Neural cell (in vitro differentiated cells): ENCODE measurements around the gene FIGLA. TPM values are rescaled to one million over a fixed set of nuclear protein-coding genes. Genes with fewer than 3 reads are reported as not detected.

Experiments
- H2AFZ ChIP-seq: fragments of 200-600, 300-800 bp; sonication (generic), shearing (Covaris generic); 2 replicates; pipeline ENCODE4 v1.6.0; 2014; ENCODE audit warnings: low read depth, mild to moderate bottlenecking, antibody characterized with exemption, low read length, moderate library complexity
- H3F3A ChIP-seq: fragments of 200-600 bp; shearing (Covaris generic); 2 replicates; pipeline ENCODE4 v1.6.1; 2016; ENCODE audit warnings: mild to moderate bottlenecking, moderate library complexity, mixed read lengths, antibody characterized with exemption, low read length; ENCODE audit not compliant: insufficient read depth, poor library complexity, severe bottlenecking
- H3K27ac ChIP-seq: fragments of 200-600, 300-800 bp; sonication (generic), shearing (Covaris generic); 2 replicates; pipeline ENCODE4 v1.5.1; 2014; ENCODE audit warnings: mild to moderate bottlenecking, low read length, moderate library complexity
- H3K27me3 ChIP-seq: fragments of 300-800, 200-600 bp; sonication (generic), shearing (Covaris generic); 2 replicates; pipeline ENCODE4 v1.6.0; 2014; ENCODE audit warnings: mild to moderate bottlenecking, low read depth, low read length, moderate library complexity; ENCODE audit not compliant: insufficient read depth
- H3K36me3 ChIP-seq: fragments of 300-800, 200-600 bp; sonication (generic), shearing (Covaris generic); 2 replicates; pipeline ENCODE4 v1.5.1; 2014; ENCODE audit warnings: mild to moderate bottlenecking, antibody characterized with exemption, low read length, moderate library complexity; ENCODE audit not compliant: insufficient read depth
- H3K4me2 ChIP-seq: fragments of 300-800, 200-600 bp; sonication (generic), shearing (Covaris generic); 2 replicates; pipeline ENCODE4 v1.6.0; 2014; ENCODE audit warnings: mild to moderate bottlenecking, low read length
- H3K4me3 ChIP-seq: fragments of 300-800, 200-600 bp; sonication (generic), shearing (Covaris generic); 2 replicates; pipeline ENCODE4 v1.5.1; 2014; ENCODE audit warnings: mild to moderate bottlenecking, low read length, moderate library complexity
- H3K79me2 ChIP-seq: fragments of 200-600 bp; shearing (Covaris generic); replicated peaks from 2 replicates; pipeline ENCODE4 v1.6.0; 2014; ENCODE audit warnings: mild to moderate bottlenecking, low read length, moderate library complexity; ENCODE audit not compliant: insufficient read depth
- H3K9ac ChIP-seq: fragments of 300-800, 200-600 bp; sonication (generic), shearing (Covaris generic); 2 replicates; pipeline ENCODE4 v1.6.1; 2016; ENCODE audit warnings: mild to moderate bottlenecking, low read length, mixed read lengths
- H3K9me2 ChIP-seq: fragments of 200-600 bp; shearing (Covaris generic); 2 replicates; pipeline ENCODE4 v1.6.1; 2016; ENCODE audit warnings: mild to moderate bottlenecking, low read length, mixed read lengths; ENCODE audit not compliant: insufficient read depth
- H3K9me3 ChIP-seq: fragments of 200-600, 300-800 bp; sonication (generic), shearing (Covaris generic); 2 replicates; pipeline ENCODE4 v1.6.1; 2016; ENCODE audit warnings: mild to moderate bottlenecking, mixed run types, low read length, moderate library complexity, mixed read lengths
- H4K20me1 ChIP-seq: fragments of 200-600 bp; shearing (Covaris generic); 2 replicates; pipeline ENCODE4 v1.6.1; 2016; ENCODE audit warnings: mild to moderate bottlenecking, mixed run types; ENCODE audit not compliant: insufficient read depth
- CTCF ChIP-seq: fragments of 450-650 bp; IDR thresholded peaks from 2 replicates; pipeline ENCODE4 v1.5.1; 2014; ENCODE audit warnings: antibody characterized with exemption, mild to moderate bottlenecking, moderate library complexity; ENCODE audit not compliant: poor library complexity, severe bottlenecking
- EP300 ChIP-seq: fragments of 450-650 bp; conservative IDR thresholded peaks from 2 replicates; pipeline ENCODE4 v1.6.1; 2014; ENCODE audit warnings: antibody characterized with exemption, mild to moderate bottlenecking, moderate library complexity; ENCODE audit not compliant: poor library complexity, severe bottlenecking
- EZH2 ChIP-seq: fragments of 200-600, 300-800 bp; shearing (Covaris generic), sonication (generic); IDR thresholded peaks from 2 replicates; pipeline ENCODE4 v1.6.1; 2014; ENCODE audit warnings: antibody characterized with exemption, low read length, borderline replicate concordance, mild to moderate bottlenecking; ENCODE audit not compliant: insufficient read depth, poor library complexity, severe bottlenecking
- MXI1 ChIP-seq: fragments of 450-650 bp; conservative IDR thresholded peaks from 2 replicates; pipeline ENCODE4 v1.6.1; 2014; ENCODE audit warnings: antibody characterized with exemption, mild to moderate bottlenecking; ENCODE audit not compliant: poor library complexity, severe bottlenecking
- POLR2AphosphoS5 ChIP-seq: IDR thresholded peaks from 2 replicates; pipeline ENCODE4 v1.6.1; 2012
- RAD21 ChIP-seq: fragments of 450-650 bp; conservative IDR thresholded peaks from 2 replicates; pipeline ENCODE4 v1.6.1; 2014; ENCODE audit warnings: antibody characterized with exemption, mild to moderate bottlenecking, moderate library complexity
- REST ChIP-seq: IDR thresholded peaks from 2 replicates; pipeline ENCODE4 v1.6.1; 2012; ENCODE audit warnings: borderline replicate concordance
- SMC3 ChIP-seq: fragments of 450-650 bp; conservative IDR thresholded peaks from 2 replicates; pipeline ENCODE4 v1.6.1; 2014; ENCODE audit warnings: antibody characterized with exemption, mild to moderate bottlenecking, moderate library complexity; ENCODE audit not compliant: poor library complexity
- TAF1 ChIP-seq: IDR thresholded peaks from 2 replicates; pipeline ENCODE4 v1.6.1; 2012; ENCODE audit warnings: low read depth
- polyA plus RNA-seq: library from polyadenylated mRNA; depleted of rRNA; stranded (reverse); fragments of >200 nt; gene quantifications from 2 replicates; pipeline ENCODE4 v1.2.3, GENCODE V29; 2014

The FIGLA gene
- polyA plus RNA-seq, 1 donor from 2014 or later, result not detected

GRCh38 chr2:70765507-70765906 lies 24.9 kb downstream of the FIGLA start:
- H3K4me2 ChIP-seq, result peak overlapping the region; percentile 98
- H3K79me2 ChIP-seq, result peaks cover 54% of the 10 kb centered on the region
- no peak overlapping the region for H2AFZ ChIP-seq
- H3K4me3 ChIP-seq, result peak overlapping the region; percentile 97
- H3K9me3 ChIP-seq, result no peaks in the 10 kb centered on the region
- H3K27ac ChIP-seq, result no peak overlapping the region
- no peak overlapping the region for H3K9ac ChIP-seq
- no peaks in the 10 kb centered on the region for H4K20me1 ChIP-seq
- TF ChIP-seq CTCF (no peak), REST (no peak), RAD21 (no peak), EZH2 (no peak), MXI1 (no peak), POLR2AphosphoS5 (no peak), SMC3 (no peak), TAF1 (no peak)
- no peaks in the 10 kb centered on the region for H3K36me3 ChIP-seq
- no peaks in the 10 kb centered on the region for H3K27me3 ChIP-seq
- no peaks in the 10 kb centered on the region for H3F3A ChIP-seq
- no peaks in the 10 kb centered on the region for H3K9me2 ChIP-seq

GRCh38 chr2:70759446-70759845 lies 31.0 kb downstream of the FIGLA start:
- no peaks in the 10 kb centered on the region for H3K9me2 ChIP-seq
- H3K79me2 ChIP-seq, result peaks cover 76% of the 10 kb centered on the region
- H3K9ac ChIP-seq, result no peak overlapping the region
- H4K20me1 ChIP-seq, result no peaks in the 10 kb centered on the region
- no peaks in the 10 kb centered on the region for H3K36me3 ChIP-seq
- H3K9me3 ChIP-seq, result no peaks in the 10 kb centered on the region
- H2AFZ ChIP-seq, result no peak overlapping the region
- H3K4me2 ChIP-seq, result no peak overlapping the region
- TF ChIP-seq REST (no peak), POLR2AphosphoS5 (no peak), EZH2 (no peak), SMC3 (no peak), RAD21 (no peak), TAF1 (no peak), EP300 (no peak), MXI1 (no peak), CTCF (no peak)
- H3K27ac ChIP-seq, result no peak overlapping the region
- no peak overlapping the region for H3K4me3 ChIP-seq
- no peaks in the 10 kb centered on the region for H3K27me3 ChIP-seq
- no peaks in the 10 kb centered on the region for H3F3A ChIP-seq
